Activated CD8-positive, alpha-beta T cell treated with anti-CD3 and anti-CD28 coated beads for 36 hours (primary cell): ENCODE measurements around the gene PRR12. TPM values are rescaled to one million over a fixed set of nuclear protein-coding genes. Genes with fewer than 3 reads are reported as not detected.

Experiments
- ATAC-seq: fragments of 200-7000 bp; cut with Tn5 transposase; one replicate; pipeline ENCODE4 v1.10.0; 2021; ENCODE audit warnings: mild to moderate bottlenecking, moderate library complexity
- CTCF ChIA-PET: fragments of 350-600 bp; sonication (Branson Sonifier 250); formaldehyde crosslinking; loops from one replicate; lab custom pipeline; 2021; ENCODE audit warnings: antibody characterized with exemption; lab: Charles Lee
- POLR2A ChIA-PET: fragments of 350-600 bp; sonication (Branson Sonifier 250); formaldehyde crosslinking; loops from one replicate; lab custom pipeline; 2021; ENCODE audit warnings: antibody characterized with exemption; lab: Charles Lee
- DNase-seq: peaks from one replicate; pipeline ENCODE4 v3.0.0-alpha.2; 2020
- H3K27ac Mint-ChIP-seq: one replicate; pipeline ENCODE4 v1.8.0; 2021; ENCODE audit warnings: mild to moderate bottlenecking, mixed read lengths
- H3K27me3 Mint-ChIP-seq: one replicate; pipeline ENCODE4 v1.8.0; 2021; ENCODE audit warnings: mixed read lengths
- H3K36me3 Mint-ChIP-seq: one replicate; pipeline ENCODE4 v1.8.0; 2021; ENCODE audit warnings: low read depth, mixed read lengths
- H3K4me1 Mint-ChIP-seq: one replicate; pipeline ENCODE4 v1.8.0; 2021; ENCODE audit warnings: low read depth, mixed read lengths
- H3K4me3 Mint-ChIP-seq: one replicate; pipeline ENCODE4 v1.8.0; 2021; ENCODE audit warnings: mild to moderate bottlenecking, moderate library complexity, mixed read lengths
- H3K9me3 Mint-ChIP-seq: one replicate; pipeline ENCODE4 v1.8.0; 2021; ENCODE audit warnings: mixed read lengths
- CTCF ChIP-seq: fragments of 200-600 bp; IDR thresholded peaks from one replicate; pipeline ENCODE4 v1.8.0; 2022; ENCODE audit warnings: antibody characterized with exemption, mild to moderate bottlenecking
- intact Hi-C: fragments of 100-400 bp; cut with micrococcal nuclease; formaldehyde crosslinking; loops from one replicate; pipeline ENCODE4 v1.10.0; 2022
- total RNA-seq, 2 experiments: library from RNA; stranded (reverse); gene quantifications; one replicate each; pipeline ENCODE4 v1.2.3, GENCODE V29; 2021

PRR12 gene
- total RNA-seq, 2 experiments from 2014 or later, result 16.0 to 17.8 TPM

GRCh38 chr19:49593233-49594113, 2.5 kb downstream of the PRR12 start:
- no peaks in the 10 kb centered on the region for H3K27me3 Mint-ChIP-seq
- CTCF ChIA-PET, result interaction anchor here (0.6 to 1.6 kb wide), 8 partner anchors 14 to 90 kb away, joined by 3 to 5 read pairs (median 3); partner anchors contain the start of gene RRAS
- H3K36me3 Mint-ChIP-seq, result peaks cover 15% of the 10 kb centered on the region
- H3K4me1 Mint-ChIP-seq, result peaks cover 22% of the 10 kb centered on the region
- intact Hi-C loops, result loop anchor here (2.0 to 5.0 kb wide), 2 partner anchors 47 to 84 kb away; partner anchors contain the start of genes PRMT1 and RRAS
- peak; percentile 98 for DNase-seq
- H3K9me3 Mint-ChIP-seq, result no peaks in the 10 kb centered on the region
- peak overlapping the region; percentile 77 for H3K4me3 Mint-ChIP-seq
- peak; percentile 61 for ATAC-seq
- TF ChIP-seq CTCF, result no peak
- POLR2A ChIA-PET, result interaction anchor here (0.6 to 1.7 kb wide), 7 partner anchors 13 to 220 kb away, joined by 3 to 7 read pairs (median 4); partner anchors contain the start of genes FUZ, NOSIP, RPL13A and SCAF1
- H3K27ac Mint-ChIP-seq, result peak overlapping the region; percentile 81

- DNase-seq (no peak), ATAC-seq (no peak)
- TF ChIP-seq CTCF, result no peak
- Mint-ChIP-seq H3K9me3 (no peaks in the 10 kb centered on the region), H3K27ac (peak overlapping the region; percentile 81), H3K27me3 (no peaks in the 10 kb centered on the region), H3K4me3 (peak overlapping the region; percentile 77), H3K36me3 (peaks cover 19% of the 10 kb centered on the region), H3K4me1 (peaks cover 18% of the 10 kb centered on the region)
- intact Hi-C loops, result loop anchor here (5.0 kb wide), 1 partner anchor 83 kb away; the partner anchor contains the start of gene PRMT1
- CTCF ChIA-PET, result no interaction called here
- POLR2A ChIA-PET, result interaction anchor here (1.1 to 1.9 kb wide), 4 partner anchors 14 to 102 kb away, joined by 3 to 8 read pairs (median 5); partner anchors contain the start of genes NOSIP and SCAF1
Observed at GRCh38 chr19:49594157-49594992, 3.4 kb downstream of the PRR12 start.

GRCh38 chr19:49594993-49595818, 4.2 kb downstream of the PRR12 start:
- ChIA-PET CTCF (no interaction called here), POLR2A (interaction anchor here (0.9 to 1.9 kb wide), 6 partner anchors 13 to 85 kb away, joined by 3 to 8 read pairs (median 3); partner anchors contain the start of genes NOSIP and SCAF1)
- Mint-ChIP-seq H3K27ac (no peak overlapping the region), H3K27me3 (no peaks in the 10 kb centered on the region), H3K36me3 (peaks cover 23% of the 10 kb centered on the region), H3K4me3 (no peak overlapping the region), H3K9me3 (no peaks in the 10 kb centered on the region), H3K4me1 (peaks cover 15% of the 10 kb centered on the region)
- DNase-seq (no peak), ATAC-seq (no peak)
- intact Hi-C loops, result loop anchor here (5.0 kb wide), 1 partner anchor 82 kb away; the partner anchor contains the start of gene PRMT1
- TF ChIP-seq CTCF, result no peak

- CTCF ChIA-PET, result no interaction called here
- no peaks in the 10 kb centered on the region for H3K9me3 Mint-ChIP-seq
- H3K36me3 Mint-ChIP-seq, result peaks cover 24% of the 10 kb centered on the region
- no peak for TF ChIP-seq CTCF
- POLR2A ChIA-PET, result interaction anchor here (0.9 to 1.9 kb wide), 6 partner anchors 13 to 84 kb away, joined by 3 to 8 read pairs (median 3); partner anchors contain the start of gene SCAF1
- H3K4me1 Mint-ChIP-seq, result peaks cover 17% of the 10 kb centered on the region
- no peak overlapping the region for H3K4me3 Mint-ChIP-seq
- H3K27me3 Mint-ChIP-seq, result no peaks in the 10 kb centered on the region
- no peak overlapping the region for H3K27ac Mint-ChIP-seq
- ATAC-seq (no peak), DNase-seq (no peak)
- intact Hi-C loops, result no loop called here
Observed at GRCh38 chr19:49595819-49596404, 4.9 kb downstream of the PRR12 start.
